Ramos (cell line): ENCODE measurements around the gene ADORA1.

Experiments used
- in situ Hi-C: fragments of 300-500 bp; cut with MboI; formaldehyde crosslinking; loops from one replicate; pipeline ENCODE4 v1.14.3; 2022; ENCODE audit warnings: low sequenced_read_pairs; ENCODE audit not compliant: unreplicated experiment

ADORA1 gene

GRCh38 chr1:203137324-203137723 is 9.8 kb downstream of the ADORA1 start:
- in situ Hi-C loops, result no loop called here

GRCh38 chr1:203138066-203138465 is 10.5 kb downstream of the ADORA1 start:
- in situ Hi-C loops, result no loop called here

GRCh38 chr1:203139976-203140475 is 12.5 kb downstream of the ADORA1 start:
- in situ Hi-C loops, result no loop called here

- in situ Hi-C loops, result no loop called here
Observed at GRCh38 chr1:203140743-203141520, 13.4 kb downstream of the ADORA1 start.

- in situ Hi-C loops, result no loop called here
Observed at GRCh38 chr1:203142124-203142523, 14.6 kb downstream of the ADORA1 start.

- in situ Hi-C loops, result no loop called here
Observed at GRCh38 chr1:203142684-203143408, 15.3 kb downstream of the ADORA1 start.

- in situ Hi-C loops, result no loop called here
Observed at GRCh38 chr1:203143641-203144040, 16.1 kb downstream of the ADORA1 start.

- in situ Hi-C loops, result no loop called here
Observed at GRCh38 chr1:203144661-203145060, 17.1 kb downstream of the ADORA1 start.

GRCh38 chr1:203145321-203146041 is 18.0 kb downstream of the ADORA1 start:
- in situ Hi-C loops, result no loop called here

GRCh38 chr1:203146042-203146369 is 18.5 kb downstream of the ADORA1 start:
- in situ Hi-C loops, result no loop called here

- in situ Hi-C loops, result no loop called here
Observed at GRCh38 chr1:203146537-203146936, 19.0 kb downstream of the ADORA1 start.

- in situ Hi-C loops, result no loop called here
Observed at GRCh38 chr1:203147376-203147775, 19.9 kb downstream of the ADORA1 start.

GRCh38 chr1:203148127-203148526 is 20.6 kb downstream of the ADORA1 start:
- in situ Hi-C loops, result no loop called here

- in situ Hi-C loops, result no loop called here
Observed at GRCh38 chr1:203148579-203148978, 21.1 kb downstream of the ADORA1 start.

GRCh38 chr1:203149188-203149840 is 21.8 kb downstream of the ADORA1 start:
- in situ Hi-C loops, result no loop called here

- in situ Hi-C loops, result no loop called here
Observed at GRCh38 chr1:203150511-203151297, 23.2 kb downstream of the ADORA1 start.

- in situ Hi-C loops, result no loop called here
Observed at GRCh38 chr1:203151362-203152157, 24.0 kb downstream of the ADORA1 start.

- in situ Hi-C loops, result no loop called here
Observed at GRCh38 chr1:203152158-203153034, 24.9 kb downstream of the ADORA1 start.
